Measurements from ENCODE around the gene RORC. TPM values are rescaled to one million over a fixed set of nuclear protein-coding genes. Genes with fewer than 3 reads are reported as not detected.
"Not testable (repeated sequence)": the region's sequence is repeated elsewhere in the genome, so short reads cannot be mapped to it uniquely, and the experiment has no call there.

The RORC gene
- total and polyA plus RNA-seq, 2 of the 8 experiments (the other 6 are each of a cell fraction or from before 2014, with no cell fraction given), result 0.44 to 0.54 TPM

- H4K5ac ChIP-seq (ENCODE audit: insufficient read length, low read depth, low read length); H3K27ac ChIP-seq (ENCODE audit: low read depth, low read length); H2BK20ac ChIP-seq (ENCODE audit: low read length); DNase-seq (ENCODE audit: low read depth in 1 of 2, low spot score in 2 of 2); H3K4me3 ChIP-seq (ENCODE audit: extremely low read depth in 1 of 4, insufficient read depth in 2 of 4, low read depth in 3 of 4, low read length in 4 of 4); H3K36me3 ChIP-seq (ENCODE audit: control insufficient read depth in 2 of 4, insufficient read depth in 4 of 4, low read length in 3 of 4); H3K23me2 ChIP-seq (ENCODE audit: low read depth, low read length); CTCF ChIA-PET (ENCODE audit: partially characterized antibody); H4K8ac ChIP-seq (ENCODE audit: extremely low read depth, insufficient read depth, low read length); H3K4me1 ChIP-seq (replicated peaks in 1 of 4; ENCODE audit: control insufficient read depth in 3 of 4, insufficient read depth in 4 of 4, low read length in 3 of 4); H3K4ac ChIP-seq (replicated peaks; ENCODE audit: insufficient read length, low read depth, low read length); H3K4me2 ChIP-seq (ENCODE audit: insufficient read depth in 1 of 2, low read depth in 2 of 2, low read length in 2 of 2); H2BK15ac ChIP-seq (ENCODE audit: low read length); H3K9me3 ChIP-seq (ENCODE audit: insufficient read depth in 2 of 2, low read depth in 1 of 2, low read length in 1 of 2); H3K23ac ChIP-seq (ENCODE audit: insufficient read length); H3K56ac ChIP-seq (replicated peaks; ENCODE audit: insufficient read length, low read depth, low read length); FAIRE-seq; H3K9ac ChIP-seq (replicated peaks in 1 of 4; ENCODE audit: extremely low read depth in 1 of 4, low read depth in 3 of 4, low read length in 3 of 4); POLR2A ChIA-PET (ENCODE audit: partially characterized antibody); H3K14ac ChIP-seq (ENCODE audit: insufficient read length); H3K79me1 ChIP-seq (ENCODE audit: low read depth, low read length); H2BK120ac ChIP-seq (replicated peaks; ENCODE audit: low read depth, low read length); H2AFZ ChIP-seq (ENCODE audit: low read length); H3K18ac ChIP-seq (ENCODE audit: extremely low read depth, low read length); H4K91ac ChIP-seq (replicated peaks; ENCODE audit: insufficient read length, low read length); H3K27me3 ChIP-seq (replicated peaks in 1 of 4; ENCODE audit: control insufficient read depth in 3 of 4, extremely low read depth in 1 of 4, insufficient read depth in 3 of 4, low read length in 3 of 4); H2BK5ac ChIP-seq (ENCODE audit: low read depth, low read length); H2AK5ac ChIP-seq (ENCODE audit: low read depth, low read length); H2BK12ac ChIP-seq (ENCODE audit: low read depth, low read length); H3K79me2 ChIP-seq (ENCODE audit: control insufficient read depth in 1 of 2, insufficient read depth in 2 of 2, low read length in 2 of 2); H4K20me1 ChIP-seq (replicated peaks in 1 of 2; ENCODE audit: control insufficient read depth in 1 of 2, insufficient read depth in 2 of 2, low read length in 2 of 2): not testable (repeated sequence)
- WGBS, 2 experiments (ENCODE audit: extremely low coverage in 1 of 2, insufficient coverage in 1 of 2, insufficient read length in 1 of 2, insufficient replicate concordance in 2 of 2, low coverage in 1 of 2, low lambda C conversion rate in 2 of 2, missing lambda C conversion rate in 1 of 2), result 59% methylated on average over 9 of the region's 9 CpGs; no CpG with 5 or more reads in 1 of the 2 experiments
- TF ChIP-seq RAD21 (IDR thresholded peaks at IDR 0.05 in 1 of 2, conservative IDR thresholded peaks at IDR 0.05 in 1 of 2; ENCODE audit: low read depth in 2 of 2, low read length in 2 of 2) (0 out of 4 replicates have a peak, but pooled peaks of 1 of the 2 experiments have one; percentile 24), CTCF (IDR thresholded peaks at IDR 0.05; ENCODE audit: control extremely low read depth in 1 of 3, insufficient read depth in 1 of 3, low read depth in 1 of 3, low read length in 3 of 3) (0 out of 4 replicates have a peak, but pooled peaks of 1 of the 3 experiments have one; percentile 19)
These were observed 41.2 kb upstream of the RORC start for GRCh38 chr1:151872776-151873175.

All from H1 (cell line).